ENCODE data around the gene KCNH3. TPM values are rescaled to one million over a fixed set of nuclear protein-coding genes. Genes with fewer than 3 reads are reported as not detected.

KCNH3 gene
- total RNA-seq, 1 experiment from 2014 or later: 0.59 TPM

GRCh38 chr12:49585477-49586459 lies 46.9 kb downstream of the KCNH3 start:
- no peaks in the 10 kb centered on the region for H3K36me3 Mint-ChIP-seq (ENCODE audit: insufficient read depth, unreplicated experiment)
- H3K27me3 Mint-ChIP-seq (ENCODE audit: unreplicated experiment): no peaks in the 10 kb centered on the region
- BruUV-seq (replicated peaks): no TSS peak
- no peaks in the 10 kb centered on the region for H3K4me1 Mint-ChIP-seq (ENCODE audit: low read depth, unreplicated experiment)
- no peak for TF ChIP-seq CTCF (IDR thresholded peaks at IDR 0.05; ENCODE audit: unreplicated experiment)
- H3K27ac Mint-ChIP-seq (ENCODE audit: unreplicated experiment): no peak overlapping the region
- CTCF ChIA-PET: no interaction called here
- intact Hi-C loops (cut with micrococcal nuclease; ENCODE audit: unreplicated experiment): no loop called here
- H3K9me3 Mint-ChIP-seq (ENCODE audit: low read depth, unreplicated experiment): no peaks in the 10 kb centered on the region
- H3K4me3 Mint-ChIP-seq (ENCODE audit: low read depth, unreplicated experiment): no peak overlapping the region
- no peak for DNase-seq

GRCh38 chr12:49587174-49587908 lies 48.5 kb downstream of the KCNH3 start:
- no peak overlapping the region for H3K4me3 Mint-ChIP-seq (ENCODE audit: low read depth, unreplicated experiment)
- intact Hi-C loops (cut with micrococcal nuclease; ENCODE audit: unreplicated experiment): no loop called here
- no peak for DNase-seq
- H3K4me1 Mint-ChIP-seq (ENCODE audit: low read depth, unreplicated experiment): no peaks in the 10 kb centered on the region
- H3K27me3 Mint-ChIP-seq (ENCODE audit: unreplicated experiment): no peaks in the 10 kb centered on the region
- BruUV-seq (replicated peaks): no TSS peak
- no peaks in the 10 kb centered on the region for H3K36me3 Mint-ChIP-seq (ENCODE audit: insufficient read depth, unreplicated experiment)
- CTCF ChIA-PET: no interaction called here
- no peak overlapping the region for H3K27ac Mint-ChIP-seq (ENCODE audit: unreplicated experiment)
- no peak for TF ChIP-seq CTCF (IDR thresholded peaks at IDR 0.05; ENCODE audit: unreplicated experiment)
- no peaks in the 10 kb centered on the region for H3K9me3 Mint-ChIP-seq (ENCODE audit: low read depth, unreplicated experiment)

GRCh38 chr12:49588281-49588680 lies 49.5 kb downstream of the KCNH3 start:
- CTCF ChIA-PET: no interaction called here
- BruUV-seq (replicated peaks): no TSS peak

More at GRCh38 chr12:49588281-49588680, 49.5 kb downstream of the KCNH3 start:
- DNase-seq: no peak
- no peak overlapping the region for H3K27ac Mint-ChIP-seq (ENCODE audit: unreplicated experiment)
- no peaks in the 10 kb centered on the region for H3K27me3 Mint-ChIP-seq (ENCODE audit: unreplicated experiment)
- H3K4me3 Mint-ChIP-seq (ENCODE audit: low read depth, unreplicated experiment): no peak overlapping the region
- intact Hi-C loops (cut with micrococcal nuclease; ENCODE audit: unreplicated experiment): no loop called here
- no peaks in the 10 kb centered on the region for H3K9me3 Mint-ChIP-seq (ENCODE audit: low read depth, unreplicated experiment)
- H3K4me1 Mint-ChIP-seq (ENCODE audit: low read depth, unreplicated experiment): no peaks in the 10 kb centered on the region
- TF ChIP-seq CTCF (IDR thresholded peaks at IDR 0.05; ENCODE audit: unreplicated experiment): no peak
- H3K36me3 Mint-ChIP-seq (ENCODE audit: insufficient read depth, unreplicated experiment): no peaks in the 10 kb centered on the region

Measured in Calu3 (cell line).